NCI-H345 (cell line): ENCODE measurements around the gene SRRM3.
A peak's percentile ranks its signal among the peaks of the same experiment; 100 is the strongest.
"Not testable (repeated sequence)": the region's sequence is repeated elsewhere in the genome, so short reads cannot be mapped to it uniquely, and the experiment has no call there.

Experiments
- DNase-seq: peaks from one replicate; lab custom pipeline; 2025; lab: John Stamatoyannopoulos, UW

The SRRM3 gene

GRCh38 chr7:76201732-76202665 lies at the start of gene SRRM3:
TSS of gene SRRM3 (plus strand) at chr7:76201896. CDS start at chr7:76235067, 33,171 bp downstream.
- peak; percentile 85 for DNase-seq

GRCh38 chr7:76151932-76152331 lies 49.8 kb upstream of the SRRM3 start:
- no peak for DNase-seq

- DNase-seq, result not testable (repeated sequence)
Measured at GRCh38 chr7:76153571-76154230, 48.0 kb upstream of the SRRM3 start.

- no peak for DNase-seq
Measured at GRCh38 chr7:76155938-76156337, 45.8 kb upstream of the SRRM3 start.

- DNase-seq, result not testable (repeated sequence)
Measured at GRCh38 chr7:76156992-76157685, 44.6 kb upstream of the SRRM3 start.

- not testable (repeated sequence) for DNase-seq
Measured at GRCh38 chr7:76158416-76158815, 43.3 kb upstream of the SRRM3 start.

GRCh38 chr7:76162416-76163170 lies 39.1 kb upstream of the SRRM3 start:
- DNase-seq, result not testable (repeated sequence)

- DNase-seq, result peak; percentile 77
Measured at GRCh38 chr7:76163812-76164211, 37.9 kb upstream of the SRRM3 start.

GRCh38 chr7:76165106-76165972 lies 36.4 kb upstream of the SRRM3 start:
- no peak for DNase-seq

GRCh38 chr7:76165973-76166403 lies 35.7 kb upstream of the SRRM3 start:
- no peak for DNase-seq

- peak; percentile 96 for DNase-seq
Measured at GRCh38 chr7:76166404-76167255, 35.1 kb upstream of the SRRM3 start.

GRCh38 chr7:76173566-76174205 lies 28.0 kb upstream of the SRRM3 start:
- DNase-seq, result no peak

- DNase-seq, result not testable (repeated sequence)
Measured at GRCh38 chr7:76176951-76177350, 24.7 kb upstream of the SRRM3 start.

- no peak for DNase-seq
Measured at GRCh38 chr7:76179686-76180085, 22.0 kb upstream of the SRRM3 start.

- no peak for DNase-seq
Measured at GRCh38 chr7:76182225-76182960, 19.3 kb upstream of the SRRM3 start.

GRCh38 chr7:76185187-76185896 lies 16.4 kb upstream of the SRRM3 start:
- DNase-seq, result no peak

- DNase-seq, result no peak
Measured at GRCh38 chr7:76187272-76187671, 14.4 kb upstream of the SRRM3 start.

GRCh38 chr7:76189276-76189675 lies 12.4 kb upstream of the SRRM3 start:
- no peak for DNase-seq
